IMR-90 (cell line): Measurements from ENCODE around the gene RMND5A. TPM values are rescaled to one million over a fixed set of nuclear protein-coding genes. Genes with fewer than 3 reads are reported as not detected.

Experiments
- ATAC-seq: fragments of 200-7000 bp; cut with Tn5 transposase; 2 replicates; pipeline ENCODE4 v1.9.1; 2020; ENCODE audit warnings: low read depth, mild to moderate bottlenecking, moderate library complexity
- BruUV-seq: library from RNA; stranded (reverse); fragments of 400-500 nt; replicated peaks from 2 replicates; lab custom pipeline; 2021; lab: Mats Ljungman, UMichigan
- CTCF ChIA-PET: fragments of 300-600 bp; formaldehyde crosslinking; extraction: SDS; loops from one replicate; lab custom pipeline; 2021; ENCODE audit warnings: antibody characterized with exemption; lab: Yijun Ruan, JAX
- POLR2A ChIA-PET: fragments of 300-600 bp; sonication (Branson Sonifier 250); formaldehyde crosslinking; loops from one replicate; lab custom pipeline; 2022; ENCODE audit warnings: antibody characterized with exemption; ENCODE audit not compliant: unreplicated experiment; lab: Charles Lee
- DNase-seq: peaks from one replicate; pipeline ENCODE4 v3.0.0; 2013
- H2AFZ ChIP-seq: replicated peaks from 2 replicates; pipeline ENCODE3; 2013; ENCODE audit warnings: low read length, mild to moderate bottlenecking; ENCODE audit not compliant: poor library complexity
- H2AK5ac ChIP-seq: 2 replicates; pipeline ENCODE4 v1.6.1; 2013; ENCODE audit warnings: low read depth, low read length, inconsistent platforms
- H2AK9ac ChIP-seq: replicated peaks from 2 replicates; pipeline ENCODE3; 2013; ENCODE audit warnings: mild to moderate bottlenecking, low read depth, low read length, moderate library complexity; ENCODE audit not compliant: poor library complexity
- H2BK120ac ChIP-seq: 2 replicates; pipeline ENCODE4 v1.6.1; 2013; ENCODE audit warnings: low read depth, low read length, inconsistent platforms
- H2BK15ac ChIP-seq: 3 replicates; pipeline ENCODE4 v1.6.1; 2013; ENCODE audit warnings: low read depth, low read length, inconsistent platforms
- H2BK20ac ChIP-seq: 2 replicates; pipeline ENCODE4 v1.6.1; 2013; ENCODE audit warnings: low read depth, mild to moderate bottlenecking, inconsistent platforms, low read length, moderate library complexity
- H2BK5ac ChIP-seq: 2 replicates; pipeline ENCODE4 v1.6.1; 2013; ENCODE audit warnings: mild to moderate bottlenecking, low read depth, low read length, inconsistent platforms; ENCODE audit not compliant: poor library complexity, severe bottlenecking
- H3K14ac ChIP-seq: replicated peaks from 2 replicates; pipeline ENCODE4 v1.6.1; 2013; ENCODE audit warnings: low read depth, low read length, inconsistent platforms
- H3K18ac ChIP-seq: 2 replicates; pipeline ENCODE4 v1.6.1; 2013; ENCODE audit warnings: low read depth, low read length, control low read depth
- H3K23ac ChIP-seq: 2 replicates; pipeline ENCODE4 v1.6.1; 2013; ENCODE audit warnings: low read depth, low read length, inconsistent platforms
- H3K27ac ChIP-seq: 2 replicates; pipeline ENCODE4 v1.5.1; 2013; ENCODE audit warnings: mild to moderate bottlenecking, control low read depth, low read length; ENCODE audit not compliant: insufficient read depth
- H3K27me3 ChIP-seq: 2 replicates; pipeline ENCODE4 v1.6.1; 2013; ENCODE audit warnings: low read length; ENCODE audit not compliant: control insufficient read depth, insufficient read depth
- H3K36me3 ChIP-seq: 2 replicates; pipeline ENCODE4 v1.6.1; 2013; ENCODE audit warnings: low read length, mixed read lengths; ENCODE audit not compliant: control insufficient read depth, insufficient read depth
- H3K4ac ChIP-seq: 2 replicates; pipeline ENCODE4 v1.6.1; 2013; ENCODE audit warnings: low read depth, low read length, inconsistent platforms
- H3K4me1 ChIP-seq: 2 replicates; pipeline ENCODE4 v1.6.1; 2013; ENCODE audit warnings: low read length, mixed read lengths; ENCODE audit not compliant: control insufficient read depth, insufficient read depth
- H3K4me2 ChIP-seq: 2 replicates; pipeline ENCODE4 v1.6.1; 2013; ENCODE audit warnings: low read depth, mild to moderate bottlenecking, control low read depth, low read length, moderate library complexity
- H3K4me3 ChIP-seq: 2 replicates; pipeline ENCODE4 v1.5.1; 2013; ENCODE audit warnings: low read depth, mild to moderate bottlenecking, control low read depth, low read length, moderate library complexity; ENCODE audit not compliant: insufficient read depth
- H3K56ac ChIP-seq: 2 replicates; pipeline ENCODE4 v1.6.1; 2013; ENCODE audit warnings: low read length, inconsistent platforms; ENCODE audit not compliant: insufficient read depth; ENCODE audit errors: extremely low read depth
- H3K79me1 ChIP-seq, 2 experiments: 2 replicates each; pipeline ENCODE4 v1.6.1; 2013; ENCODE audit warnings: low read length in 2 of 2, inconsistent platforms in 1 of 2, low read depth in 1 of 2
- H3K9ac ChIP-seq: 2 replicates; pipeline ENCODE4 v1.6.1; 2013; ENCODE audit warnings: low read depth, low read length, control low read depth
- H3K9me1 ChIP-seq: 2 replicates; pipeline ENCODE4 v1.6.1; 2013; ENCODE audit warnings: low read length, inconsistent platforms; ENCODE audit not compliant: insufficient read depth
- H3K9me3 ChIP-seq: 2 replicates; pipeline ENCODE4 v1.6.1; 2013; ENCODE audit warnings: low read length; ENCODE audit not compliant: control insufficient read depth, insufficient read depth
- H4K20me1 ChIP-seq: 2 replicates; pipeline ENCODE4 v1.6.1; 2013; ENCODE audit warnings: low read length, inconsistent platforms; ENCODE audit not compliant: insufficient read depth
- H4K5ac ChIP-seq: 2 replicates; pipeline ENCODE4 v1.6.1; 2013; ENCODE audit warnings: mild to moderate bottlenecking, low read depth, low read length, control low read depth
- H4K8ac ChIP-seq, 2 experiments: 2 replicates each; pipeline ENCODE4 v1.6.1; 2013; ENCODE audit warnings: low read depth in 2 of 2, low read length in 2 of 2, control low read depth in 1 of 2, inconsistent platforms in 1 of 2
- H4K91ac ChIP-seq: 2 replicates; pipeline ENCODE4 v1.6.1; 2013; ENCODE audit warnings: low read depth, low read length, inconsistent platforms; ENCODE audit not compliant: insufficient read depth
- CEBPB ChIP-seq: IDR thresholded peaks from 2 replicates; pipeline ENCODE4 v1.6.1; 2012; ENCODE audit warnings: low read depth, low read length, improper control_type of control experiment
- CHD1 ChIP-seq: IDR thresholded peaks from 2 replicates; pipeline ENCODE4 v1.6.1; 2012; ENCODE audit warnings: low read depth, low read length, improper control_type of control experiment
- FOS ChIP-seq: fragments of 150-350 bp; IDR thresholded peaks from 2 replicates; pipeline ENCODE4 v1.6.1; 2016; ENCODE audit warnings: low read depth, low read length
- MAFK ChIP-seq: IDR thresholded peaks from 2 replicates; pipeline ENCODE4 v1.6.1; 2012; ENCODE audit warnings: low read depth, low read length, improper control_type of control experiment
- MAZ ChIP-seq: IDR thresholded peaks from 2 replicates; pipeline ENCODE4 v1.6.1; 2012; ENCODE audit warnings: low read depth, mild to moderate bottlenecking, low read length, improper control_type of control experiment, moderate library complexity, borderline replicate concordance
- MXI1 ChIP-seq: IDR thresholded peaks from 2 replicates; pipeline ENCODE4 v1.6.1; 2012; ENCODE audit warnings: low read depth, mild to moderate bottlenecking, low read length, moderate library complexity, borderline replicate concordance
- NFE2L2 ChIP-seq: fragments of 150-350 bp; IDR thresholded peaks from 2 replicates; pipeline ENCODE4 v1.6.1; 2016; ENCODE audit warnings: low read depth, mild to moderate bottlenecking, low read length
- POLR2A ChIP-seq: IDR thresholded peaks from 2 replicates; pipeline ENCODE4 v1.6.1; 2012; ENCODE audit warnings: mild to moderate bottlenecking, low read depth, low read length
- RCOR1 ChIP-seq: IDR thresholded peaks from 2 replicates; pipeline ENCODE4 v1.6.1; 2012; ENCODE audit warnings: mild to moderate bottlenecking, low read length, improper control_type of control experiment; ENCODE audit not compliant: insufficient replicate concordance
- RFX5 ChIP-seq: IDR thresholded peaks from 2 replicates; pipeline ENCODE4 v1.8.0; 2012; ENCODE audit warnings: low read depth, mild to moderate bottlenecking, low read length, moderate library complexity
- SMC3 ChIP-seq: fragments of 150-350 bp; IDR thresholded peaks from 2 replicates; pipeline ENCODE4 v1.6.1; 2016; ENCODE audit warnings: low read depth, mild to moderate bottlenecking, antibody characterized with exemption, low read length, moderate library complexity
- WGBS, 2 experiments: methylation state at CpG; one replicate each; pipeline versions ENCODE4 v1.1.5 to v1.1.7; 2013; ENCODE audit warnings: missing lambda C conversion rate in 2 of 2; ENCODE audit not compliant: insufficient read length in 1 of 2; ENCODE audit errors: extremely low coverage in 2 of 2; 5-methylcytosine and 5-hydroxymethylcytosine counted together
- dilution Hi-C: fragments of 300-500 bp; cut with HindIII; formaldehyde crosslinking; loops from one replicate; pipeline ENCODE4 v1.14.3; 2018; ENCODE audit warnings: low sequenced_read_pairs; ENCODE audit not compliant: unreplicated experiment
- in situ Hi-C: fragments of 300-500 bp; cut with MboI; formaldehyde crosslinking; loops from 3 replicates; pipeline ENCODE4 v1.14.3; 2019; ENCODE audit warnings: low sequenced_read_pairs, inconsistent platforms, mixed read lengths
- intact Hi-C: fragments of 100-400 bp; cut with micrococcal nuclease; formaldehyde crosslinking; loops from 2 replicates; pipeline ENCODE4 v1.10.0; 2022
- polyA plus RNA-seq, 3 experiments: library from polyadenylated mRNA; depleted of rRNA; stranded (reverse); fragments of >200 nt; gene quantifications; 2 replicates each; pipeline ENCODE4 v1.2.3, GENCODE V29; 2012; ENCODE audit warnings: low replicate concordance in 1 of 3
- total RNA-seq: library from RNA; depleted of rRNA; stranded (reverse); fragments of >200 nt; gene quantifications from 2 replicates; pipeline ENCODE4 v1.2.3, GENCODE V29; 2012

RMND5A gene
- total and polyA plus RNA-seq, 2 of the 4 experiments (the other 2 are of a cell fraction), result 5.1 to 16.0 TPM

DNA sequence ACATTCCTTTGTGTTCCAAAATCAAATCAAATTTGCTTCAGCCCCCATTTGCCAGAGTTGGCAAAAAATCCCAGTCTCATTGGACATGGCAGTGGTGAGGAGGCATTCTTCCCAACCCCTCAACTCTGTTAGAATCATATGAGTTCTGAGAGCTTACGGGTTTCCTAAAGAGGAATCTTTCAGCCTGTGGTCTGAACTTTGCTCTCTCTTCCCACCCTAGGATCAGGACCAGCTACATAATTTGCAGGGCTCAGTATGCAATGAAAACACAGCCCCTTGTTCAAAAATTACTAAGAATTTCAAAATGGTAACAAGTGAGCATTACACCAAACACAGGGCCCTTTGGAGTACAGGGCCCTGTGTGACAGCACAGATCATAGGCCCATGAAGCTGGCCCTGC lies 47.1 kb upstream of the RMND5A start:
- Histone ChIP-seq H2BK5ac (no peak overlapping the region), H3K9me3 (no peaks in the 10 kb centered on the region), H3K23ac (no peak overlapping the region), H3K56ac (no peak overlapping the region), H3K79me1 (no peaks in the 10 kb centered on the region), H2BK20ac (no peak overlapping the region), H2BK15ac (no peak overlapping the region), H3K9me1 (no peaks in the 10 kb centered on the region), H3K4me2 (no peak overlapping the region), H3K4me3 (no peak overlapping the region), H2AK5ac (no peak overlapping the region), H3K4me1 (no peaks in the 10 kb centered on the region), H4K20me1 (no peaks in the 10 kb centered on the region), H3K27ac (no peak overlapping the region), H2AK9ac (no peak overlapping the region), H4K5ac (no peak overlapping the region), H3K27me3 (peaks cover 4% of the 10 kb centered on the region; the same call in 1 of the 2 replicates), H2BK120ac (no peak overlapping the region), H2AFZ (no peak overlapping the region), H4K91ac (no peak overlapping the region), H3K18ac (no peak overlapping the region), H3K14ac (no peak overlapping the region), H3K36me3 (no peaks in the 10 kb centered on the region), H3K9ac (no peak overlapping the region), H3K4ac (no peak overlapping the region), H4K8ac (no peak overlapping the region)
- dilution Hi-C loops (no loop called here), in situ Hi-C loops (no loop called here), intact Hi-C loops (no loop called here)
- POLR2A ChIA-PET, result no interaction called here
- DNase-seq (no peak), ATAC-seq (no peak)
- BruUV-seq, result no TSS peak
- CTCF ChIA-PET, result no interaction called here
- no CpG with 5 or more reads among the region's 1 CpG for WGBS, 2 experiments
- TF ChIP-seq CHD1 (no peak), FOS (no peak), CEBPB (no peak), MAZ (no peak), MXI1 (no peak), SMC3 (no peak), RCOR1 (no peak), MAFK (no peak), POLR2A (no peak), RFX5 (no peak), NFE2L2 (no peak)
